NCI-H2196 (cell line): Measurements from ENCODE around the gene CCDC38.
A peak's percentile ranks its signal among the peaks of the same experiment; 100 is the strongest.
"Not testable (repeated sequence)": the region's sequence is repeated elsewhere in the genome, so short reads cannot be mapped to it uniquely, and the experiment has no call there.

Source experiments
- DNase-seq: peaks from one replicate; lab custom pipeline; 2025; ENCODE audit not compliant: unreplicated experiment; lab: John Stamatoyannopoulos, UW

CCDC38 gene

DNA sequence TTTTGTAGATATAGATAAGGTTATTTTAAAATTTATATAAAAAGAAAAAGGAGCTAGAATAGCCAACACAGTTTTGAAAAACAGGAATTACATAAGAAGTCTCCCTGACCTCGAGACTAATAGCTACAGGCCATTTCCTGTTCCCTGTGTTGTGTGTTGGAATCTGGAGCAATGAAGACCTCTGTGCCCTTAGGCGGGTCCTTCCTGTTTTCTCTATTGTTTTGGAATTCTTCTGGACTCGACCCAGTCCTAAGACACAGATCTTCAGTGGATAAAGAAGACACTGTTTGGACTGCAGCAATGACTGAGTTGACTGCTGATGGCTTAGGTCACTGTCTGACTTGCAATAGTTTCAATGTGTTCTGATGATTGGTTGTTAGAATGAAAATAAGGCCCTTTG is 57.4 kb downstream of the CCDC38 start:
- no peak for DNase-seq

DNA sequence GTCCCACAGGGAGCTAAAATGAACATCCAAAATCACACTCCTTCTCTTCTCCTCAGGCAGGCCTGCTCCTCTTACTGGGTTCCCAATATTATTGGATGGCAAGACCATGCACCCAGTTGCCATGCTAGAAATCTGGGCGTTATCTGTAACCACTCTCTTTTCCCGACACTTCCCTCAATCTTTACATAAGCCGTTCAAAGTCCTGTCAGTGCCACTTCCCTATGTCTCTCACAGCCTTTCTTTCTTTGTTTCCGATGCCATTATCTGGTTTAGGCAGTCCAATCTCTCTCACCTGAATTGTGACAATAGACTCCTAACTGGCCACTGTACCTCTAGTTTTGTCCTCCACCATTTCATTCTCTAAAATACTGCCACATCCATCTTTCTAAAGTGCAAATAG is 59.5 kb downstream of the CCDC38 start:
- DNase-seq: no peak

- DNase-seq: no peak
These were observed 60.3 kb downstream of the CCDC38 start for GRCh38 chr12:95882080-95882479.

DNA sequence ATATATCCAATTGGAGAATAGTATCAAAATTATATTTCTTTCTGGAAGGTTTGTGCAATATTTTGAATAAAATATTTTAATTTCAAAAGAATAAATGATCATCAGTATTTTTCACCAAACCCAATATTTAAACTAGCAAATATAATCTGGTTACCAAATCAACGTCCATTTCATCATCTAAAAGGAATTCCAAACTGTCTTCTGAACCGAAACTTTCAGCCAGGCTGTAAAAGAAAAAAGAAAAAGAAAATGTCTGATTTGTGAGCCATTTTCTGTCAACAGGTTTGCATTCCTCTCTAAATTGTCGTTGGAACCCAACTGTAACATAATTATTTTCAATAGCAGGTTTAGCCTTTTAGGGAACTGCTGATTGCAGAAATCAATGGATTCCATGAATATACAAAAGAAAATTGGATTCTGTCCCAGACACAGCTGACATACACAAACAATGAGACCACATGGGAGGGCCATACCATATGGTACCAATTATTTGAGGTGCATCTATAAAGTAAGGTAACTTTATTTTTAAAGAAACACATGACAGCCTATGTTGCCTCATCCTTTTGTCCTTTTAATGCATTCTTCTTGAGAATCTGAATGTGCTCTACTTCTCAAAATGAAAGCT is 61.0 kb downstream of the CCDC38 start:
- no peak for DNase-seq

- DNase-seq: no peak
These were observed 61.5 kb downstream of the CCDC38 start for GRCh38 chr12:95880895-95881294.

DNA sequence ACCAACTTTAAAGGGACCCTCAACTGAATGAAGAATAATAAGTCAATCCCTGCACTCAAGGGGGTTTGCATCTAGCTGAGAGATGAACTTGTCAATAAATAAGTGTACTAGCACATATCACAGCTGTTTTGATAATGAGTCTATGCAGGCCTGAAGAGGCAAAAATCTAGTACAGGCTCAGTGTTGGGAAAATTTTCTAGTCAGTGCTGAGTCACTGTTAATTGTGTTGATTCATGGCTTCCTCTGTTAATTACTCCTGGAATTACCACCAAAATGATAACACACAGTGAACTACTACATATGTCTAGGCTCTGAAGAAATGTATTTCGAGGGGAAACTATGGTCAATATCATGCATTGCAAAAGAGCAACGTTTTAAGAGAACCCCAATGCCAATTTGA is 64.8 kb downstream of the CCDC38 start:
- no peak for DNase-seq

DNA sequence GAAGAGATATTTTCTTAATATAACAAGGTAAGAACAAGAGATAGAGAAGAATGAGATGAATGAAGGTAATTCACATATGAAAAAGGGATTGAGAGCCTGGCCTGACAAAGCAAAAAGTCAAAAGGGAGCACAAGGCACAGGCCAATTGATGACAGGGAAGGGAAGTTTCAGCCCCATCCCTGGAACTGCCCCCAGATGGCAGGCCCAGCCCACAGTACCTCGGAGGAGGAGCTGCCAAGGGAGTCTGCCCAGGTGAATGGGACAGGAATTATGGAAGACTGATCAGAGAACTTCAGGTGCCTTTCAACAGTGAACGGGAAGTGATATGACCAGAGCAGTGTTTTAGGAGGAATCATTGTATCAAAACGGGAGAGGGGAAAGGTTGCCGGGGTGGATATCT is 68.0 kb downstream of the CCDC38 start:
- no peak for DNase-seq

DNA sequence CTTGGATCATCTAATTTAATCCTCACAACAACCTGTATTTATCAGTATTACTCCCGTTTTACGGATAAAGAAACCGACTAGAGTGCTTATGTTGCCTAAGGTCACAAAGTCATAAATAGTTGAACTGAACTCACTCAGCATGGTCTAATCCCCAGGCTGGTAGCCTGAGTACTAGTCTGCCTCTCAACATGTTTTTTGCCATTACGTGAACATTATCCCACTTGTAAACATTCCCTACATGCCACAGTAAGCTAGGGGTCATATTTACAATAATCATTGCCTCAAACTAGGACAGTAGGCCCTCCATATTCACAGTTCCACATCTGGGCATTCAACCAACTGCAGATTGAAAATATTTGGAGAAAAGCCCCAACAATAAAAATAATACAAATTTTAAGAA is 71.5 kb downstream of the CCDC38 start:
- DNase-seq: no peak

GRCh38 chr12:95863337-95863736 is 79.1 kb downstream of the CCDC38 start:
- no peak for DNase-seq

- DNase-seq: no peak
These were observed 80.4 kb downstream of the CCDC38 start for GRCh38 chr12:95862038-95862437.

- DNase-seq: no peak
These were observed 82.2 kb downstream of the CCDC38 start for GRCh38 chr12:95859947-95860850.

DNA sequence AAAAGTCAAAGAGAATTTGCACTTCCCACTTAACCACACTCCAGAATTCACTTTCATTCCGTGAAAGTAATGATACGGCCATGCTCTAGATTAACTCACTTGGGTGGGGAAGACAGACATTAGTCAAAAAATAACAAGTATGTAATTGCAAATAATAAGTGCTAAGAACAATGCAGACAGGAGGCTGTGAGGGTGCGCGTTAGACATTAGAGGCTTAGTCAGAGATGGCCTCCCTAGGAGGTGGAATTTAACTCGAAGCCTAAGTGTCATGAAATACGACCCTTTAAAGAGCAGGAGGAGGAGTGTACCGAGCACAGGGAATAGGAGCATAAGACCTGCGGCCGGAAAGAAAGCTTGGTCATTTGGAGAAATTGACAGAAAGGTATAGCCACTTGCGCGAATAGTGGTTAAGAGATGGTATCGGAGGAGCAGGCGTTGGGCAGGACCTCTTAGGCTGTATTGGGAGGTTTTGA is 83.0 kb downstream of the CCDC38 start:
- no peak for DNase-seq

- DNase-seq: peak; percentile 93
These were observed 83.7 kb downstream of the CCDC38 start, which contains the start of gene SNRPF for GRCh38 chr12:95858451-95859343. Gene SNRPF, plus strand, starts transcription at chr12:95858952. Its CDS starts 122 bp downstream, at chr12:95859074.

DNA sequence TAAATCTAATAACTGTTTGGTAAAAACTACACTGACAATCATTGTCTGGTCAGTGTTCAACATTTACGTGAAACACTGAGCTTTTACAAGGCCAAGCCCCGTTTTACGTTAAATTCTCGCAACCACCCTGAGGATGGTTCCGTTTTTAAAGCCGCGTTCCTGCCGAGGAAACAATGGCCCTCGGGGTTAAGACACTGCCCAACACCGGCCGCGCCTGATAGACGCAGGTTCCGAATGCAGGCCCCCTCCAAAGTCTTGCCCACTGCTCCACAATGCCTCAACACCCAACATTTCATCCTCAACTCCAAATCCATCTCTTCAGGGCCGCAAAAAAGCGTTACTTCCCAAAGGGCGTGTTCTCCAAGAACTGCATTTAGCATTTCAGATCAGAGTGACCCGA is 84.6 kb downstream of the CCDC38 start:
- no peak for DNase-seq

GRCh38 chr12:95857156-95857555 is 85.3 kb downstream of the CCDC38 start:
- DNase-seq: no peak

DNA sequence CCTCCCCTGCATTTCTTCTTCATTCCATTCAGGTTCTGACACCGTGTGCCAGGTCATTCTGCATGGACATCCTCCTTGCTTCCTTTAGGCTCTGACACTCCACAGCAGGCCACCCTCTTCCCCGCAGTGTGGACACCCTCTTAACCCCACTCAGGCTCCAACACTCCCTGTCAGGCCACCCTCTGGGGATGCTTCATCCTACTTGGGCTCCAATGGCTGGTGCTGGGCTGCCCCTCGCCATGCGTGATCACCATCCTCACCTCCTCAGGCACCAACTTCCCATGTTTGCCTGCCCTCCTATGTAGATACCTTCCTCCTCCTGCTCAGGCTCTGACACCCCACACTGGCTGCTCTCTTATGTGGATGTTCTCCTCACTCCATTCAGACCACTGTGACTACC is 90.3 kb downstream of the CCDC38 start:
- no peak for DNase-seq

GRCh38 chr12:95851606-95852005 is 90.8 kb downstream of the CCDC38 start:
- DNase-seq: no peak

GRCh38 chr12:95848575-95849388 is 93.6 kb downstream of the CCDC38 start:
- DNase-seq: peak; percentile 56

DNA sequence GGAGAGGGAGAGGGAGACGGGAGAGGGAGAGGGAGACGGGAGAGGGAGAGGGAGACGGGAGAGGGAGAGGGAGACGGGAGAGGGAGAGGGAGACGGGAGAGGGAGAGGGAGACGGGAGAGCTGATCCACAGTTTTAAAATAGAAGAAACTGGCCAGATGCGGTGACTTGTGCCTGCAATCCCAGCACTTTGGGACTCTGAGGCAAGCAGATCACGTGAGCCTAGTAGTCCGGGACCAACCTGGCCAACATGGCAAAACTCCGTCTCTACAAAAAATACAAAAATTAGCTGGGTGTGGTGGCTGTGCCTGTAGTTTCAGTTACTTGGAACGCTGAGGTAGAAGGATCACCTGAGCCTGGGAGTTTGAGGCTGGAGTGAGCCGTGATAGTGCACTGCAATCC is 100.0 kb downstream of the CCDC38 start:
- DNase-seq: not testable (repeated sequence)

DNA sequence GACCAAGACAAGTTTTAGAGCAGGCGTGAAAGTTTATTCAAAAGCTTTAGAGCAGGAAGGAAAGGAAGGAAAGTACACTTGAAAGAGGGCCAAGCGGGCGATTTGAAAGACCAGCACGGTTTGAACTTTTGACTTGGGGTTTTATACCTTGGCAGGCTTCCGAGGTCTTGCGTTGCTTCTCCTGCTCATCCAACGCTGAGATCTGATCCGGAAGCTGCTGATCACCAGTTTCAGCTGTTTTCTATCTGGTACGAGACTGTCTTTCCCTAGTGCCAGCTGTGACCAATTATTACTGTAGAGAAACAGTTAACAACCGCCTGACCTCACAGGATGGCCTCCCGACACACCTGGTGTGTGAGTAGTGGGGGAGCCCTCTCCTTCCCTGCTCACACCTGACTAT is 104.3 kb downstream of the CCDC38 start:
- DNase-seq: peak; percentile 62
